ENCODE results near the gene MPZL2. TPM values are rescaled to one million over a fixed set of nuclear protein-coding genes. Genes with fewer than 3 reads are reported as not detected.

MPZL2 gene
- total RNA-seq, 6 donors from 2014 or later = 51.6 to 146 (median 110) TPM

DNA sequence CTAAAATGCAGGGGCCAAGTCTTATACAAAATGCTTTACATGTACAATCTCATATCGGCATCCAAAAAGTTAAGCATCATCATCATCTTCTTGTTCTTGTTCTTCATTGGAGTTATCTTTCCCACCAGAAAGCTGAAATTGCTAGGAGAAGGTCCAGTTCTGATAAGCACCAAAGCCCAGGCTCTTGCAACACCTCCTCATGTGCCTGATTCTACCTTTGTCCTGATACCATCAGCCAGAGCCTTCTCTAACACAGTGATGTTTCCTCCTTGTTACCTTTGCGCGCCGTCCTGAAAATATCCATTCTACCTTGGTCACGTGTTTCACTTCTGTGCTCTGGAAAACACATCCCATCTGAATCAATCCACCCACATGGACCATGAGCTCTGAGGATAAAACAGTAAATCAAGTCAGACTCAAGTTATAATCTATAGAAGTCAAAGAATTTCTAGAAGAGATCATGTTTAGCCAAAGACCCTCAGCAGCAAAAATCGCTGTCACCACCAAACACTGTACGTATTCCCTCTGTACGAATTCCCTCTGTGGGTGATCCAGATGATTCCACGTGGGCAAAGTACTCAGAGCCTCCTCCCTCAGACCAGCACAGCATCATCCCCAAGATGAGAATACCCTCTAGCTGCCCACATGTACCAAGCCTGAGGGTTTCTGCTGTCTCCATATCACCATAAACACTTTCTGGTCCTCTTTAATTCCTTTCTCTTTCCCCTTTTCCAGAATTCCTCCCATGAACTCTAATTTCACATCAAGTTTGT, 58.3 kb downstream of the MPZL2 start:
- no peaks in the 10 kb centered on the region for H3K9me3 ChIP-seq
- peaks cover 0 to 2% (median 0%) of the 10 kb centered on the region in 4 donors for H3K27me3 ChIP-seq
- H3K36me3 ChIP-seq = peaks cover 0 to 4% (median 0%) of the 10 kb centered on the region in 4 donors
- H3K27ac ChIP-seq = peak overlapping the region in 3 of 4 donors; percentile 63 to 74 (median 64)
- TF ChIP-seq POLR2AphosphoS5 (IDR thresholded peaks at IDR 0.05) (no peak), POLR2A (IDR thresholded peaks at IDR 0.05) (no peak), EP300 (IDR thresholded peaks at IDR 0.05) (no peak)
- TF ChIP-seq, protein P1, sequence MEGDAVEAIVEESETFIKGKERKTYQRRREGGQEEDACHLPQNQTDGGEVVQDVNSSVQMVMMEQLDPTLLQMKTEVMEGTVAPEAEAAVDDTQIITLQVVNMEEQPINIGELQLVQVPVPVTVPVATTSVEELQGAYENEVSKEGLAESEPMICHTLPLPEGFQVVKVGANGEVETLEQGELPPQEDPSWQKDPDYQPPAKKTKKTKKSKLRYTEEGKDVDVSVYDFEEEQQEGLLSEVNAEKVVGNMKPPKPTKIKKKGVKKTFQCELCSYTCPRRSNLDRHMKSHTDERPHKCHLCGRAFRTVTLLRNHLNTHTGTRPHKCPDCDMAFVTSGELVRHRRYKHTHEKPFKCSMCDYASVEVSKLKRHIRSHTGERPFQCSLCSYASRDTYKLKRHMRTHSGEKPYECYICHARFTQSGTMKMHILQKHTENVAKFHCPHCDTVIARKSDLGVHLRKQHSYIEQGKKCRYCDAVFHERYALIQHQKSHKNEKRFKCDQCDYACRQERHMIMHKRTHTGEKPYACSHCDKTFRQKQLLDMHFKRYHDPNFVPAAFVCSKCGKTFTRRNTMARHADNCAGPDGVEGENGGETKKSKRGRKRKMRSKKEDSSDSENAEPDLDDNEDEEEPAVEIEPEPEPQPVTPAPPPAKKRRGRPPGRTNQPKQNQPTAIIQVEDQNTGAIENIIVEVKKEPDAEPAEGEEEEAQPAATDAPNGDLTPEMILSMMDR (IDR thresholded peaks at IDR 0.05) = no peak
- no peak for DNase-seq
- ATAC-seq (ENCODE audit: low FRiP score in 2 of 2) = no peak
- H3K4me3 ChIP-seq = no peak overlapping the region
- peaks cover 7 to 12% (median 12%) of the 10 kb centered on the region in 4 donors for H3K4me1 ChIP-seq
- 94 to 95% methylated on average over 9 of the region's 9 CpGs for WGBS, 2 donors

Small RNAs within 50 kb of the gene (small RNA-seq; reads per million reads assigned to genes)
- 0 reads per million in 4 donors for gene HSPE1P18

Other genes starting within 250 kb of the MPZL2 start
- gene TMPRSS4, start 187.2 kb downstream of the MPZL2 start, total RNA-seq = 10 to 100 TPM in 1 of 6 donors, 1 to 10 TPM in 5; 1.6 to 14.3 (median 3.1) TPM
- not detected for gene SMIM35, start 177.3 kb downstream of the MPZL2 start, total RNA-seq
- 1 to 10 TPM in 5 of 6 donors, under 1 TPM in 1; under 0.01 to 5.5 (median 3.3) TPM for gene SCN4B, start 111.5 kb downstream of the MPZL2 start, total RNA-seq
- gene SCN2B, start 87.7 kb downstream of the MPZL2 start, total RNA-seq = 1 to 10 TPM in 1 of 6 donors, under 1 TPM in 3, not detected in 2; 0.22 to 2.4 (median 0.32) TPM
- gene JAML, start 39.3 kb downstream of the MPZL2 start, total RNA-seq = 100 to 1,000 TPM in 2 of 6 donors, 10 to 100 TPM in 4; 33.0 to 105 (median 49.5) TPM
- gene MPZL3, start 11.9 kb downstream of the MPZL2 start, total RNA-seq = 10 to 100 TPM in 4 of 6 donors, 1 to 10 TPM in 2; 2.3 to 27.7 (median 10.4) TPM
- gene CD3E, start 40.4 kb upstream of the MPZL2 start, total RNA-seq = 10 to 100 TPM in 2 of 6 donors, 1 to 10 TPM in 4; 3.9 to 13.6 (median 9.1) TPM
- gene CD3D, start 78.4 kb upstream of the MPZL2 start, total RNA-seq = 10 to 100 TPM in 3 of 6 donors, 1 to 10 TPM in 3; 4.1 to 22.3 (median 7.6) TPM
- gene CD3G, start 80.0 kb upstream of the MPZL2 start, total RNA-seq = 1 to 10 TPM in 4 of 6 donors, under 1 TPM in 1, not detected in 1; 1.00 to 5.5 (median 1.9) TPM
- gene UBE4A, start 95.3 kb upstream of the MPZL2 start, total RNA-seq = 10 to 100 TPM; 22.5 to 49.2 (median 38.2) TPM
- gene ATP5MG, start 137.3 kb upstream of the MPZL2 start, total RNA-seq = 100 to 1,000 TPM in 2 of 6 donors, 10 to 100 TPM in 4; 22.2 to 178 (median 58.0) TPM
- gene KMT2A, start 172.2 kb upstream of the MPZL2 start, total RNA-seq = 10 to 100 TPM; 42.0 to 97.1 (median 58.4) TPM